Calu3 (cell line): ENCODE results near the gene TMEM254. TPM values are rescaled to one million over a fixed set of nuclear protein-coding genes. Genes with fewer than 3 reads are reported as not detected.
A peak's percentile ranks its signal among the peaks of the same experiment; 100 is the strongest.
"Not testable (repeated sequence)": the region's sequence is repeated elsewhere in the genome, so short reads cannot be mapped to it uniquely, and the experiment has no call there.

Source experiments
- Bru-seq: library from RNA; stranded (reverse); fragments of 400-500 nt; gene quantifications from one replicate; lab custom pipeline; 2021; lab: Mats Ljungman, UMichigan
- BruChase-seq, 2 experiments: library from RNA; stranded (reverse); fragments of 400-500 nt; gene quantifications; one replicate each; lab custom pipeline; 2021; lab: Mats Ljungman, UMichigan
- BruUV-seq: library from RNA; stranded (reverse); fragments of 400-500 nt; replicated peaks from 2 replicates; lab custom pipeline; 2021; lab: Mats Ljungman, UMichigan
- CTCF ChIA-PET: fragments of 300-600 bp; sonication (Branson Sonifier 250); formaldehyde crosslinking; loops from one replicate; lab custom pipeline; 2022; ENCODE audit warnings: antibody characterized with exemption; lab: Charles Lee
- DNase-seq: peaks from one replicate; pipeline ENCODE4 v3.0.0; 2022
- H3K27ac Mint-ChIP-seq: one replicate; pipeline ENCODE4 v1.8.0; 2022; ENCODE audit warnings: mixed read lengths; ENCODE audit not compliant: unreplicated experiment
- H3K27me3 Mint-ChIP-seq: one replicate; pipeline ENCODE4 v1.8.0; 2022; ENCODE audit warnings: mixed read lengths; ENCODE audit not compliant: unreplicated experiment
- H3K36me3 Mint-ChIP-seq: one replicate; pipeline ENCODE4 v1.8.0; 2022; ENCODE audit warnings: mild to moderate bottlenecking, moderate library complexity, mixed read lengths; ENCODE audit not compliant: insufficient read depth, unreplicated experiment
- H3K4me1 Mint-ChIP-seq: one replicate; pipeline ENCODE4 v1.8.0; 2022; ENCODE audit warnings: mild to moderate bottlenecking, low read depth, mixed read lengths; ENCODE audit not compliant: unreplicated experiment
- H3K4me3 Mint-ChIP-seq: one replicate; pipeline ENCODE4 v1.8.0; 2022; ENCODE audit warnings: mild to moderate bottlenecking, low read depth, moderate library complexity, mixed read lengths; ENCODE audit not compliant: unreplicated experiment
- H3K9me3 Mint-ChIP-seq: one replicate; pipeline ENCODE4 v1.8.0; 2022; ENCODE audit warnings: low read depth, mixed read lengths; ENCODE audit not compliant: unreplicated experiment
- intact Hi-C: fragments of 100-400 bp; cut with micrococcal nuclease; formaldehyde crosslinking; loops from one replicate; pipeline ENCODE4 v1.10.0; 2022; ENCODE audit not compliant: unreplicated experiment
- long read RNA-seq: library from polyadenylated mRNA; stranded (forward); transcript quantifications from one replicate; pipeline ENCODE4 v2.0.0, GENCODE V29; 2022
- total RNA-seq: library from RNA; stranded (reverse); gene quantifications from 2 replicates; pipeline ENCODE4 v1.2.3, GENCODE V29; 2022
- TF ChIP-seq, protein P1 (sequence below): fragments of 200-600 bp; IDR thresholded peaks from one replicate; pipeline ENCODE4 v1.8.0; 2022; ENCODE audit warnings: antibody characterized with exemption; ENCODE audit not compliant: unreplicated experiment

The TMEM254 gene, protein sequence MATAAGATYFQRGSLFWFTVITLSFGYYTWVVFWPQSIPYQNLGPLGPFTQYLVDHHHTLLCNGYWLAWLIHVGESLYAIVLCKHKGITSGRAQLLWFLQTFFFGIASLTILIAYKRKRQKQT
- 26.5 and 33.2 TPM in 2 replicates for total RNA-seq
- Bru-seq, nascent RNA: percentile 65 among the genes with signal in this experiment
- BruChase-seq, experiment 1, labeled RNA remaining after a 6-hour chase: percentile 72 among the genes with signal in this experiment
- percentile 70 among the genes with signal in this experiment for BruChase-seq, experiment 2, labeled RNA remaining after a 2-hour chase
- long read RNA-seq, transcript TMEM254-205 (4 exons, 2,042 nt): major isoform, 53 of 92 reads
- long read RNA-seq, transcript TMEM254-207 (5 exons, 847 nt): minor isoform, 6 of 92 reads
- long read RNA-seq, transcript TMEM254-209 (4 exons, 1,963 nt): minor isoform, 14 of 92 reads
- long read RNA-seq, partial matches to known transcripts: 1 of 92 reads
- long read RNA-seq, other reads (novel, unspliced or antisense): 13 of 92 reads

DNA sequence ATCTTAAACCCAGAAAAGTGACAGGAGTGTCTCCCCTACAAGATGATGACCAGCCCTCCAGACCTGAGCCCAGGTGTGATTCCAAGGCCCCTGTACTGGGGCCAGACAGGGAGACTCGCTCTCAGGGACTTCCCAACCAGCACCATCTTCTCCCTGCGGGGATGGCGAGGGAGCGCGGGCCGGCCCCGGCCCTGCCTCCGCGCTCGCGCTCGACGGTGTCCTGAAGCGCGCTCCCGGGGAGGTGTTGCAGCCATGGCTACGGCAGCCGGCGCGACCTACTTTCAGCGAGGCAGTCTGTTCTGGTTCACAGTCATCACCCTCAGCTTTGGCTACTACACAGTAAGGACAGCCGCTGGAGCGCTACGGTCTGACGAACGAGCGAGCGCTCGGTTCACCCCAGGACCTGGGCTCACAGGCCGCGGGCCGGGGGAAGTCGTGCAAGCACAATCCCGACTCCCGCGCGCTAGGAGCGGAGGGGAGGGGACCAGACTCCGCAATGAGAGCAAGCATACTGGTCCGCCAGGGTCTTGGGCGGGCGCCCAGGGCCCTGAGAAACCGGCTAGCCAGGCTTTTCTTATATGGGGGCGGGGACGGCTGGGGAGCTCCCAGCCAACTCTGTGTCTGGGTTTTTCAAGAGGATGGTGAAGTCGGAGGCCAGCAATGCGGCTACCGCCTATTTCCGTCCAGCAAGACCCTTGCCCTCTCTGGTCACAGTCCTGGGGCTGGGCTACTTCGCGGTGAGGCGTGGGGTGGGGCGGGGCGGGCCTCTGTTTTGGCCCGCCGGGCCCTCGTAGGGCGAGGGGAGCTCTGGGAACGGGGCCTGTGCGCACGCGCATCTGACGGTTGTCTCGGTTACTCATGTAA is at the start of gene TMEM254:
TMEM254 (plus strand) TSS at position 218 of the 864 bp plus-strand sequence; CDS start at position 253, 35 bp downstream.
- BruUV-seq: no TSS peak
- Mint-ChIP-seq H3K9me3 (no peaks in the 10 kb centered on the region), H3K4me3 (peak within 1 kb of the TSS; percentile 78), H3K27ac (peak within 1 kb of the TSS; percentile 73), H3K36me3 (peaks cover 20% of the 10 kb centered on the region), H3K4me1 (peaks cover 23% of the 10 kb centered on the region), H3K27me3 (no peaks in the 10 kb centered on the region)
- DNase-seq: peak; percentile 94
- TF ChIP-seq, protein P1, sequence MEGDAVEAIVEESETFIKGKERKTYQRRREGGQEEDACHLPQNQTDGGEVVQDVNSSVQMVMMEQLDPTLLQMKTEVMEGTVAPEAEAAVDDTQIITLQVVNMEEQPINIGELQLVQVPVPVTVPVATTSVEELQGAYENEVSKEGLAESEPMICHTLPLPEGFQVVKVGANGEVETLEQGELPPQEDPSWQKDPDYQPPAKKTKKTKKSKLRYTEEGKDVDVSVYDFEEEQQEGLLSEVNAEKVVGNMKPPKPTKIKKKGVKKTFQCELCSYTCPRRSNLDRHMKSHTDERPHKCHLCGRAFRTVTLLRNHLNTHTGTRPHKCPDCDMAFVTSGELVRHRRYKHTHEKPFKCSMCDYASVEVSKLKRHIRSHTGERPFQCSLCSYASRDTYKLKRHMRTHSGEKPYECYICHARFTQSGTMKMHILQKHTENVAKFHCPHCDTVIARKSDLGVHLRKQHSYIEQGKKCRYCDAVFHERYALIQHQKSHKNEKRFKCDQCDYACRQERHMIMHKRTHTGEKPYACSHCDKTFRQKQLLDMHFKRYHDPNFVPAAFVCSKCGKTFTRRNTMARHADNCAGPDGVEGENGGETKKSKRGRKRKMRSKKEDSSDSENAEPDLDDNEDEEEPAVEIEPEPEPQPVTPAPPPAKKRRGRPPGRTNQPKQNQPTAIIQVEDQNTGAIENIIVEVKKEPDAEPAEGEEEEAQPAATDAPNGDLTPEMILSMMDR: no peak
- CTCF ChIA-PET: interaction anchor here (0.6 to 1.6 kb wide), 5 partner anchors 9 to 331 kb away, joined by 3 to 4 read pairs (median 3); no protein-coding TSS in a partner anchor
- intact Hi-C loops: no loop called here

DNA sequence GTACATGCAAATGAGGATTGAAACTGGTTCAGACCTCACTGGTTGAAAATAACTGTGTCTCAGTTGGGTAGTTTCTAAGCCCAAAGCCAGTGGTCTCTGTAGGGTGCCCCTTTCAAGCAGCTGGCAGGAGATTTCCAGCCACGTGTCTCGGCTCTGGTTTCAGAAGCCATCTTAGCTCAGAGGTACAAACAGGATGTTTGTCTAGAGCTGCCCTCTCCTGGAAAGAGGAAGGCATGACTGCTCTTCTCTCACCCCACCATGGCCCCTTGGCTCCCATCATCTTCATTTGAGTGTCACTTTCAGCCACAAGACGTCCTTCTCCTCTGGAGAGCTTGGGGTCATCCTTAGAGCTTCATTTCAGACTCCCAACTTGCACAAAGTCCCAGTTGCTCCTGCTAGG is 49.3 kb upstream of the TMEM254 start:
- CTCF ChIA-PET: interaction anchor here (0.8 to 1.0 kb wide), 2 partner anchors 10 to 109 kb away, joined by 3 to 5 read pairs; no protein-coding TSS in a partner anchor
- H3K9me3 Mint-ChIP-seq, BruUV-seq, H3K27me3 Mint-ChIP-seq, H3K36me3 Mint-ChIP-seq, DNase-seq, H3K27ac Mint-ChIP-seq, H3K4me1 Mint-ChIP-seq, intact Hi-C loops, H3K4me3 Mint-ChIP-seq: not testable (repeated sequence)

DNA sequence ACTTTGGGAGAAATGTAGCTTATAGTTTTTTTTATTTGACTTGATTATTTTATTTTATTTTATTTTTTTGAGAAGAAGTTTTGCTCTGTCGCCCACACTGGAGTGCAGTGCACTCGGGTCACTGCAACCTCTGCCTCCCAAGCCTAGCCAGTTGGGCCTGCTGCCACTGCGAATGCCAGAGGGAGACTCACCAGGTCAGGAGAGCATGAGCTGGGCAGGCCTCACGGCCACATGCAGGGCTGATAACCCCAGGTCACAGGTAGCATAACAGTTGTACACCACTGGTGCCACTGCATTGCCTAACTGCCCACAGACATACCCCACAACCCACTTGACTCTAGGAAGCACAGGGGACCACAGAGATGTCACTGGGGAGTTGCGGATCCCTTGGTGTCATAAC is 48.6 kb upstream of the TMEM254 start:
- H3K4me1 Mint-ChIP-seq, intact Hi-C loops, H3K36me3 Mint-ChIP-seq, H3K4me3 Mint-ChIP-seq, BruUV-seq, H3K27me3 Mint-ChIP-seq, DNase-seq, H3K9me3 Mint-ChIP-seq, H3K27ac Mint-ChIP-seq: not testable (repeated sequence)
- CTCF ChIA-PET: interaction anchor here (0.8 kb wide), 1 partner anchor 11 kb away, joined by 3 read pairs; no protein-coding TSS in a partner anchor

DNA sequence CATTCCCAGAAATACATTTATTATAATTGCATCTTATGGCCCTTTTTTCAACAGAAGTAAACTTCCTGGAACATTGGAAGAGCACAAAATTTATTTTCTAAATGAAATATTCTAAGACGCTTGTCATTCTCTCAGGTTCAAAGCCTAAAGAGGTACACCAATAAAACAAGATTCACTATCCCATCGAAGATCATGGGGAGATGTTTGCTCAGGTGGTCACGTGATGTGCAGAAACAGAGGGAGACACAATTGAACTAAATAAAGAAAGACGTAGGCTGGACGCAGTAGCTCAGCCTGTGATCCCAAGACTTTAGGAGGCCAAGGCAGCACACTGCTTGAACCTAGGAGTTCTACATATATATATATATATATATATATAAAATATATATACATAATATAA is 46.0 kb upstream of the TMEM254 start:
- Mint-ChIP-seq H3K27me3 (no peaks in the 10 kb centered on the region), H3K4me1 (peaks cover 11% of the 10 kb centered on the region), H3K4me3 (no peak overlapping the region), H3K9me3 (no peaks in the 10 kb centered on the region), H3K27ac (no peak overlapping the region), H3K36me3 (no peaks in the 10 kb centered on the region)
- TF ChIP-seq, protein P1: no peak
- CTCF ChIA-PET: no interaction called here
- DNase-seq: no peak
- intact Hi-C loops: no loop called here
- BruUV-seq: no TSS peak

DNA sequence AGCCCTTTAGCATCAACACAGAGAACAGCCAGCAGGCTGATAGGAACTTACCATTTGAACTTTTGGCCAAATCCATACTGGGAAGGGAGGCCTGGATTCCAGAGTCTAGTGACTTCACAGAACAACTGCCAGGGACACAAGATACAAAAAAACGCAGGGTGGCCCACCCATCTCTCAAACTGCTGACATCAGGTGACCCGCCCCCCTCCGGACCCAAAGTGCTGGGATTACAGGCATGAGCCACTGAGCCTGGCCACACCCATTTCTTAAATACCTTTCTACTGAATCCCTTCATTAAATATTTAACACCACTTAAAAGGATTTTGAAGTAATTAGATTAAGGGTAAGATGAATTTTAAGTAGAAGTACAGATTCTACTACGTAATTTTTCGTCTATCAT is 43.7 kb upstream of the TMEM254 start:
- CTCF ChIA-PET, H3K9me3 Mint-ChIP-seq, H3K36me3 Mint-ChIP-seq, H3K27me3 Mint-ChIP-seq, H3K27ac Mint-ChIP-seq, intact Hi-C loops, BruUV-seq, DNase-seq, H3K4me3 Mint-ChIP-seq: not testable (repeated sequence)
- peaks cover 11% of the 10 kb centered on the region for H3K4me1 Mint-ChIP-seq

DNA sequence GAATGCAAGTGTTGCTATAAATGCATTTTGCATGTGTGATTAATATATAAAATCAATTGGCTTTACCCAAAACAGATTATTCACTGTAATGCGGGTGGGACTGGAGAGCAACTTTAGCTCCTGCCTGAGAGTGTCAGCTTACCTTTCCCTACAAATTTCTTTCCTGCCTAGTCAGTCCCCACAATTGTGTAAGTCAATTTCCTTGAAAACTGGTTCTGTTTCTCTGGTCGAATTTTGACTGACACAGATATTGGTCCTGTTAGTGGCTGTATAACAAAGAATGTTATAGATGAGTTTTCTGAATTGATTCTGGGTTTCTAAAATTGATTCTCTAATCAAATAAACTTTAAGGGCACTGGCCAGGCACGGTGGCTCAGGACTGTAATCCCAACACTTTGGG is 43.0 kb upstream of the TMEM254 start:
- intact Hi-C loops, H3K27me3 Mint-ChIP-seq, H3K4me3 Mint-ChIP-seq, CTCF ChIA-PET, H3K9me3 Mint-ChIP-seq, H3K27ac Mint-ChIP-seq, H3K36me3 Mint-ChIP-seq, BruUV-seq, DNase-seq: not testable (repeated sequence)
- H3K4me1 Mint-ChIP-seq: peaks cover 11% of the 10 kb centered on the region

DNA sequence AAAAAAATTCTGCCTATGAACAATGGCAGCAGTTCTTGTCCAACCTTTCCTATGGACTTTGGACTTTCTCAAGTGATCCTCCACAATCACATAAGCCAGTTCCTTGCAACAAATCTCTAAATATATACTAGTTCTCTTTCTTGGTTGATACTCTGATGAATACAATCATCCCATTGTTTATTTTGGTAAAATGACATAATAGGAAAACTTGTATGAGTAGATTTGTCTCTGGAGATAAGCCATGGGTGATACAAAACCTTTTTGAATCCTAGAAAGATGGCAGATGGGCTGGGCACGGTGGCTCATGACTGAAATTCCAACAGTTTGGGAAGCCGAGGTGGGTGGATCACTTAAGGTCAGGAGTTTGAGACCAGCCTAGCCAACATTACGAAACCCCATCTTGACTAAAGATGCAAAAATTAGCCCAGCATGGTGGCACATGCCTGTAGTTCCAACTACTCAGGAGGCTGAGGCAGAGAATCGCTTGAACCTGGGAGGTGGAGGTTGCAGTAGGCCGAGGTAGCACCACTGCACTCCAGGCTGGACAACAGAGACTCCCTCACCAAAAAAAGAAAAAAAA is 41.5 kb upstream of the TMEM254 start:
- DNase-seq, H3K27me3 Mint-ChIP-seq, CTCF ChIA-PET, H3K9me3 Mint-ChIP-seq, H3K27ac Mint-ChIP-seq, BruUV-seq, H3K4me3 Mint-ChIP-seq, H3K36me3 Mint-ChIP-seq, intact Hi-C loops: not testable (repeated sequence)
- H3K4me1 Mint-ChIP-seq: peaks cover 11% of the 10 kb centered on the region
